ENCODE results near the gene TGFBR3L.

Gene TGFBR3L

DNA sequence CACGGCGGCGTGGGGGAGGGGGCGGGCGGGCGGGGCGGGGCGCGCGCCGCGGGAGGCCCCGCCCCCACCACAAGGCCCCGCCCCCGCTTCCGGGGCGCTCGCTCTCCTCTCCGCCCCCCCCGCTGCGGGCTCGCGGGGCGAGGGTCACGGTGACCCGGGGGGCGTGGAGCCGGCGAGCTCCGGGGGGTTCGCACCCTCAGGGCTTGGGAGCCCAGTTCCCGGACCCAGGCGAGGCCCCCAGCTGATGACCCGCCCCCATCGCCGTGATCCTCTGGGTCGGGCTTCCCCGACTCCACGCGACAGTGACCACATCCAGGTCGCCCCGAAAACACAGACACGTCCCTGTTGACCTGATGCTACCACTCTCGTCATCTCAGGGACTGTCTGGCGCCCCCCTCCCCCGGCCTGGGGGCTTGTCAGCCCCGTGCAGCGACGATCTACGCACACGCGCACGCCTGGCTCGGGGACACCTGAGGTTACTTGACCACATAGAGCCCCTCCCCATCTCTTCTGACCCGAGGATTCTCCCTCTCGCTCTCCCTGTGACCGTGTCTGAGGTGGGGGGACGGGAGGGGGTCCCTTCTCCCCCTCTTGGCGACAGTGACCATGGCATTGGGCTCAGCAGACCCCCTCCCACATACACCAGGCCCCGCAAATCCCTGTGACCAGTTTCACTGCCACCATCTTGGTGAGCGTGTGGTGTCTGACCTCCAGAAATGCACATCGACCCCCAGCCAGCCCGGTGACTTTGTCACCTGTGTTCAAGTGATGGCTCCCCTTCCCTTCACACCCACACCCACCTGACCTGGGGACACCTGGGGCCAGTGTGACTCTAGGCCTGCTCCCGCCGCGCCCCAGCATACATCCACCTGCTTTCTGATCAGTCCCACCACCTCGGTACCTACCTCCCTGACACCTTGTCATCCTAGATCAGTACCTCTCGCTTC, 10.3 kb upstream of the TGFBR3L start:
- no peak for DNase-seq (ENCODE audit: low read depth)

GRCh38 chr19:7905268-7905667, 9.4 kb upstream of the TGFBR3L start:
- DNase-seq (ENCODE audit: low read depth) = no peak

DNA sequence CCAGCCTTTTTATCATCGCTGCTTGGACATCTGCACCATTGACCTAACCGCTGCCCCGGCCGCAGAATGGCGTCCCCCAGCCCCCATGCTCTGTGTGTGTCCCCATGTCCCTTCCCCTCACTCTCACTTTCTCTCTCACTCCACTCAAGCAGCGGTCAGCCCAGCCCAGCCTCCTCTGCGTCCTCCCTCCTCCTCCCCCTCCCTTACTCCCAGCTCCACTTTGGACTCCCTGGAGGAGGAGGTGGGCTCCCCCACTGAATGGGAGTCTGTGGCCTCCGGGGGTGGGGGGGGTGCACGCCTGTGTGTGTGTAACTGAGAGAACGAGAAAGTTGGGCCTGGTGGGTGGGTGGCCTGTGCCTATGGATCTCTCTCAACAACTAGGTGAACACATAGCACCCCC, 8.8 kb upstream of the TGFBR3L start:
- no peak for DNase-seq (ENCODE audit: low read depth)

DNA sequence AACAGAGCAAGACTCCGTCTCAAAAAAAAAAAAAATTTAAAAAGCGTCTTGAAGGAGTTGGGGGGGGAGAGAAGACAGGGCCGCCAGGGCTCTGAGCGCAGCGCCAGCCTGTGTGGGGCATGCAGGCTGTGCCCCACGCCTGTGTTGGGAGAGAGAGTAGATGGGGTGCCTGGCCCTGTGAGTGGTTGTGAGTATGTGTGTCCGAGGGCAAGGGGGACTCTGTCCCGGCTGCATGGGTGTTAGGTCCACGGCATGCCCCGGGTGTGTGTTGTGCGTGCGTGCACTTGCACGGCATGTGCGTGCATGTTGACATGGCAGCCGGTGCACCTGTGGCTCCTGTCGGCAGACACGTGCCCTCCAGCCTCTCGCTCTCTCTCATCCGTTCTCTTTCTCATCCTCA, 7.5 kb upstream of the TGFBR3L start:
- DNase-seq (ENCODE audit: low read depth) = no peak

GRCh38 chr19:7907544-7907943, 7.1 kb upstream of the TGFBR3L start:
- no peak for DNase-seq (ENCODE audit: low read depth)

- DNase-seq (ENCODE audit: low read depth) = no peak
Observed at GRCh38 chr19:7908078-7908699, 6.4 kb upstream of the TGFBR3L start.

DNA sequence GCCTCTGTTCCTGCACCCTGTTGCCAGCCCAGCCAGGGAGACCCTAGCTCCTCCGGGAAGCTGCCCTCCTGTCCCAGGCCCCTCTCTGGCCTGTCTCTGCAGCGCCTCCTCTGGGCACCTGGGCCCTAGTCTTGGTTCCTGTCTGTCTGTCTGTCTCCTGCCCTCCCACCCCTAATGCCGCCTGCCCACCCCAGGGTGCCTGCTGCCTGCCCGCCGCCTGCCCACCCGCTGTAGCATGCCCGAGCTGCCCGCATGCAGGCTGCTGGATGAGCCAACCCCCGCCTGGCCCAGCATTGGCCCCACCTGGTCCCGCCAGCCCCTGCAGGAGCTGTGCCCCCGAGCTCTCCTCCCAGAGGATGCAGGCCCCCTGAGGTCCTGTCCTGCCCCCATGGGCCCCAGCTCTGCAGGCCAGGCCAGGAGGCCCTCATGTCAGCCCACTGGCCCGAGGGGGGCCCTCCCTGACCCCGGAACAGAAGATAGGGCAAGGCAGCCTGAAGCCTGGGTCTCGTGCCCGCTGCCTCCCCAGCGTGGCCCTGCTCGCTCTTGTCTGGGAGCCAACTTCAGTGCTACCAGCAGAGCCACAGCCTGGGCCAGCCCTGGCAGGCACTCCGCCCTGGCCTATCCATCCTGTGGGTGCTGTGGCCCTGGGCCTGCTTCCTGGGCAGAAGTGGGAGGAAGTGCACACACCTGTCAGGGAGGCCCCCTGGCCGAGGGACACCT, 5.7 kb upstream of the TGFBR3L start:
- no peak for DNase-seq (ENCODE audit: low read depth)

GRCh38 chr19:7909471-7910067, 5.1 kb upstream of the TGFBR3L start:
- DNase-seq (ENCODE audit: low read depth) = no peak

GRCh38 chr19:7910321-7911161, 4.1 kb upstream of the TGFBR3L start:
- no peak for DNase-seq (ENCODE audit: low read depth)

DNA sequence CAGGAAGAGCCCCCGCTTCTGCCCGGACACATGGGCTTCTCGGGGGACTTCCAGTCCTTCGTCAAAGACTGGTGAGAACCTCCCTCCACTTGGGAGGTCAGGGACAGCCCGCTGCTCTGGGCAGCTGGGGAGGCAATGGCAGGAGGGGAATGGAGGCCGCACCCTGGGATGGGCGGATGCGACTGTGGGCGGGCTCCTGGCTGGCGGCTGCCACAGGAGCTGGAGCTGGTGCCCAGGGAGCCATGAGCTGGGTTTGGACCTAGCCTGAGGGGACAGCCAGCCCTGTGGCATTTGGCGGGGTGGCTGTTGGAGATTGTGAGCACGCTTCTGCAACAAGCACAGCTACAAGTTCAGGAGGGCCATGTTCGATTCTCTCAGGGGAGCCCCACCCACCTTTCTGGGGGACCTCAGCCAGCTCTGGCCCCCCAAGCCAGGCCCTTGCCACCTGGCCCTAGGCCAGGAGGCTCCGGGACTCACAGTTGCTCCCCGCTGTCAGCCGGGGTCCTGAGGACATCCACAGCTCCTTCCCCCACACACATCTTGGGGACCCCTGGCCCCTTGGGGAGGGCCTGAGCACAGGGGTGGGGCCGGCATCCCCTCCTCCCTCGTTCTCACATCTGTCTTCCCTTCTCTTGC, 3.0 kb upstream of the TGFBR3L start:
- no peak for DNase-seq (ENCODE audit: low read depth)

GRCh38 chr19:7912144-7912696, 2.4 kb upstream of the TGFBR3L start:
- DNase-seq (ENCODE audit: low read depth) = no peak

DNA sequence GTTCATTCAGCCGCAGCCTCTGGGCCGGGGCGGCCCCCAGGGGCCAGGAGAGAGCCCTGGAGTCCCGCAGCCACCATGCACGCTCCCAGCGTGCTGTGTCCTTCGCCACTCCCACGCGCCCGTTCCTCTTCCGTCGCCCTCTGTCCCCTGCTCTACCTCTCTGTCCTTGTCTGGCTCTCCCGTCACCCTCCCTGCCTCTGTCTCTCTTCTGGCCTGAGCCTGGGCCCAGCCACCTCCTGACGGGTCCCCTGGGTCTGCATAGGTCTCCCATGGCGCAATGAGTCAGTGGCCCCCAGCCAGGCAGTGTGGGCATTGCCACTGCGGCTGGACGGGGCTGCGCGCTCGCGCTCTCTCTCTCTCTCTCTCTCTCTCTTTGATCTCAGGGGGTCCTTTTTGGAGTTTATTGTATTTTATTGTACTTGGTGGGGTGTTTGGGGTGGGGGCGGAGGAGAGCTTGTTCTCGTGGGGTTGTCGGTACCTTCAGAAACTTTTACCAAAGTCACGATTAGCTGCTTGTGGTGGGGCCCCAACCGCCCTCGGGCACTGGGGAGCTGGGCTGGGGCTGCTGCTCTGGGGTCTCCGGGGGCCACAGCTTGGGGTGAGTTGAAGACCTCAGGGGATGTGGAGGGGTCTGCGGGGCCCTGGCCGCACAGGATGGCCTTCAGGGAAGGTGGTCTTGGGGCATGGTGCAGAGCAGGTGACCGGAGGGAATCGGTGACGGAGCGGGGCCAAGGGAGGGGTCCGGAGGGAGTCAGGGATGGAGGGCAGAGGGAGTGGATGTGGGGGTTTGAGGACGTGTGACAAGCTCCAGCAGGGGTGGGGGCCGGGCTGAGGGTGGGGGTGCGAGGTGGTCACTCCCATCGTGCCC, 1.7 kb upstream of the TGFBR3L start:
- no peak for DNase-seq (ENCODE audit: low read depth)

DNA sequence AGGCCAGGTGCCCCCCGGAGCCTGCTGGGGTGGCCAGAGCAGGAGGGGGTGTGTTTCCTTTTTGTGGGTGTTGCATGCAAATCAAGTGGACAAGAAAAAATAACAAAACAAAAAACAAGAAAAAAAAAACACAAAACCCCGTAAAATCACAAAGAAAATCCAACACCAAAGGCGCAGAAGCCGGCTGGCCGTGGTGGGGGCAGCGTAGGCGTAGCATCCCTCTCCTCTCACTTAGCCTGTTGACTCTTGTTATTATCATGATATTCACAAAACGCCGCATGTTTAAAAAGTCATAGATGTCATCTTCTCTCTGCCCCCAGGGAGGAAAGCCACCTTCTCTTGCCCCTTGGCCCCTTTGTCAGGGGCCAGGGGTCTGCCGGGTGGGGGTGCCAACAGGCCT, 978 bp upstream of the TGFBR3L start:
- DNase-seq (ENCODE audit: low read depth) = no peak

GRCh38 chr19:7914099-7914498, 531 bp upstream of the TGFBR3L start:
- no peak for DNase-seq (ENCODE audit: low read depth)

- DNase-seq (ENCODE audit: low read depth) = no peak
Observed at GRCh38 chr19:7915250-7916102, 846 bp downstream of the TGFBR3L start.

DNA sequence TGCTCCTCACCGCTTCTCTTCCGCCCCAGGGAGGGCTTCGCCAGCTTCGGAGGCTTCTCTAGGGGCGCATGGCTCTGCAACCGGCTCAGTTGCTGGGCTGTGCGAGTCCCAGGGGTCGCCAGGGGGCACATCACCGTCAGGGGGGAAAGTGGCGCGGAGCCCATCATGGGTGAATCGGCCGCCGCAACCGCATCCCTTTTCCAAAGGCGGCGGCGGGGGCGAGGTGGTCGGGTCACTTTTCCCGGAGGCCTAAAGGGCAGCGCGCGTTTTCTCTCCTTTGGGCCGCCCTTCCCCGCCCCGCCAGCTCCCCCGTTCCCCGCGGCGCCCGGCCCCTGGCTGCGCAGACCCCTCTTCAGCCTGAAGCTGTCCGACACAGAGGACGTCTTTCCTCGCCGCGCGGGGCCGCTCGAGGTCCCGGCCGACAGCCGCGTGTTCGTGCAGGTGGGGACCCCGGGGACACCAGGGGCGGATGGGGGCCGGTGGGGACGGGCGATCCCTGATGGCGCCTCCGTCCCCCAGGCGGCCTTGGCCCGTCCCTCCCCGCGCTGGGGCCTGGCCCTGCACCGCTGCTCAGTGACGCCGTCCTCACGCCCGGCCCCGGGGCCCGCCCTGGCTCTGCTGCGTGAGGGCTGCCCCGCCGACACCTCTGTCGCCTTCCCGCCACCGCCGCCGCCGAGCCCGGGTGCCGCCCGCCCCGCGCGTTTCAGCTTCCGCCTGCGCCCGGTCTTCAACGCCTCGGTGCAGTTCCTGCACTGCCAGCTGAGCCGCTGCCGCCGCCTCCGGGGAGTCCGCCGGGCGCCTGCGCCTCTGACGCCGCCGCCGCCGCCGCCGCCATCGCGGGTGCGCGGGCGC, 1.7 kb downstream of the TGFBR3L start:
- DNase-seq (ENCODE audit: low read depth) = no peak

DNA sequence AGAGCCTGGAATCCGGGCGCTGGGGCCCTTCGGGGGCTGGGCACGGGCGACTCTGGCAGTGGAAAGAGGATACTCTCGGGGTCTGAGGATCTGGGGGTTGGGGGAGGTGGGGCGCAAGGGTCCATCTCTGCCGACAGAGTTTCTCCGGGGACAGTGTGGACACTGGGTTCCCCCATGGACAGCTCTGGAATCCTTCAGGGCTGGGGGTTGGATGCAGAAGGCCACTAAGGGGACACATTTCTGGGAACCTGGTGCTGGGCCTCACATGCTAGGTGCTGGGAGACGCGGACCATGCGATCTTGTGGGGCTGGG, 2.3 kb downstream of the TGFBR3L start:
- DNase-seq (ENCODE audit: low read depth) = no peak

All from iris pigment epithelial cell (primary cell).